ENCODE measurements around the gene ATP1B3.
A peak's percentile ranks its signal among the peaks of the same experiment; 100 is the strongest.
"Not testable (repeated sequence)": the region's sequence is repeated elsewhere in the genome, so short reads cannot be mapped to it uniquely, and the experiment has no call there.

Gene ATP1B3

GRCh38 chr3:141909408-141909807 is 33.0 kb downstream of the ATP1B3 start:
- no peak for DNase-seq (ENCODE audit: low read depth)

- not testable (repeated sequence) for DNase-seq (ENCODE audit: low read depth)
Measured at GRCh38 chr3:141909986-141910385, 33.5 kb downstream of the ATP1B3 start.

- DNase-seq (ENCODE audit: low read depth): peak; percentile 70
Measured at GRCh38 chr3:141913150-141913811, 36.8 kb downstream of the ATP1B3 start.

GRCh38 chr3:141914311-141914710 is 37.9 kb downstream of the ATP1B3 start:
- DNase-seq (ENCODE audit: low read depth): peak; percentile 65

GRCh38 chr3:141915016-141915415 is 38.6 kb downstream of the ATP1B3 start:
- peak; percentile 47 for DNase-seq (ENCODE audit: low read depth)

GRCh38 chr3:141915766-141916165 is 39.3 kb downstream of the ATP1B3 start:
- DNase-seq (ENCODE audit: low read depth): peak; percentile 80

- no peak for DNase-seq (ENCODE audit: low read depth)
Measured at GRCh38 chr3:141920701-141921100, 44.3 kb downstream of the ATP1B3 start.

GRCh38 chr3:141921316-141921715 is 44.9 kb downstream of the ATP1B3 start:
- DNase-seq (ENCODE audit: low read depth): no peak

- not testable (repeated sequence) for DNase-seq (ENCODE audit: low read depth)
Measured at GRCh38 chr3:141925677-141926076, 49.2 kb downstream of the ATP1B3 start.

GRCh38 chr3:141926929-141927328 is 50.5 kb downstream of the ATP1B3 start:
- DNase-seq (ENCODE audit: low read depth): no peak

- no peak for DNase-seq (ENCODE audit: low read depth)
Measured at GRCh38 chr3:141928631-141929270, 52.3 kb downstream of the ATP1B3 start.

- peak; percentile 57 for DNase-seq (ENCODE audit: low read depth)
Measured at GRCh38 chr3:141929341-141929995, 53.0 kb downstream of the ATP1B3 start.

GRCh38 chr3:141930801-141931200 is 54.4 kb downstream of the ATP1B3 start:
- DNase-seq (ENCODE audit: low read depth): no peak

GRCh38 chr3:141933421-141934300 is 57.2 kb downstream of the ATP1B3 start:
- no peak for DNase-seq (ENCODE audit: low read depth)

GRCh38 chr3:141934354-141934753 is 57.9 kb downstream of the ATP1B3 start:
- DNase-seq (ENCODE audit: low read depth): no peak

- no peak for DNase-seq (ENCODE audit: low read depth)
Measured at GRCh38 chr3:141938011-141938500, 61.6 kb downstream of the ATP1B3 start.

GRCh38 chr3:141939759-141940158 is 63.3 kb downstream of the ATP1B3 start:
- DNase-seq (ENCODE audit: low read depth): no peak

- DNase-seq (ENCODE audit: low read depth): peak; percentile 64
Measured at GRCh38 chr3:141940194-141940776, 63.8 kb downstream of the ATP1B3 start.

- no peak for DNase-seq (ENCODE audit: low read depth)
Measured at GRCh38 chr3:141941093-141941492, 64.7 kb downstream of the ATP1B3 start.

GRCh38 chr3:141942006-141942405 is 65.6 kb downstream of the ATP1B3 start:
- DNase-seq (ENCODE audit: low read depth): no peak

- DNase-seq (ENCODE audit: low read depth): no peak
Measured at GRCh38 chr3:141945726-141946485, 69.5 kb downstream of the ATP1B3 start.

All from amniotic epithelial cell (primary cell).